HG03432 (cell line): ENCODE data around the gene ATP2A1.
A peak's percentile ranks its signal among the peaks of the same experiment; 100 is the strongest.
"Not testable (repeated sequence)": the region's sequence is repeated elsewhere in the genome, so short reads cannot be mapped to it uniquely, and the experiment has no call there.

Experiments used
- ATAC-seq: cut with Tn5 transposase; IDR thresholded peaks from one replicate; pipeline ENCODE4 v1.9.1; 2021; ENCODE audit warnings: mild to moderate bottlenecking, moderate library complexity; ENCODE audit not compliant: unreplicated experiment

ATP2A1 gene

DNA sequence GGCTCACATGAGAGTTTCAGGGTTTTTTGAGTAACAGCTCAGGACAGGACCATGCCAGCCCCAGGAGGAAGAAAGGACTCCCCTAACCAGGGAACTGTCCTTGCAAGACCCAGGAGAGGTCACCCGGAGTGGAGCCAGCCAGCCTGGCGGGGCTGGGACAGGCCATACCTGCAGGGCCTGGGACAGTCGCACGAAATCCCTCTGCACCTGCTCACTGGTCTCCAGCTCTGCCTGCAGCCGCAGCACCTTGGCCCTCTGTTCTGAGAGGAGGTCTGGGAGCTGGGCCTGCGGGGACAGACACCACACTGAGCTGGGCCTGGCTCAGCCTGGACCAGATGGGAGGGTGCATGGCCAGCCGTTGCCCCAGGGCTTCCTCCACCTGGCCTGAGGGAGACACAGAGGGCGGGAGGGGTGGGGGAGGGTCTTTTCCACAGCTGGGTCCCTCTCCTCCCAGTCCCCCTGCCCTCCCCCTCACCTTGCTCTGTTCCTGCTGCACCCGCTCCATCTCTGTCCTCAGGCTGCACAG lies 27.0 kb downstream of the ATP2A1 start:
- ATAC-seq = no peak

DNA sequence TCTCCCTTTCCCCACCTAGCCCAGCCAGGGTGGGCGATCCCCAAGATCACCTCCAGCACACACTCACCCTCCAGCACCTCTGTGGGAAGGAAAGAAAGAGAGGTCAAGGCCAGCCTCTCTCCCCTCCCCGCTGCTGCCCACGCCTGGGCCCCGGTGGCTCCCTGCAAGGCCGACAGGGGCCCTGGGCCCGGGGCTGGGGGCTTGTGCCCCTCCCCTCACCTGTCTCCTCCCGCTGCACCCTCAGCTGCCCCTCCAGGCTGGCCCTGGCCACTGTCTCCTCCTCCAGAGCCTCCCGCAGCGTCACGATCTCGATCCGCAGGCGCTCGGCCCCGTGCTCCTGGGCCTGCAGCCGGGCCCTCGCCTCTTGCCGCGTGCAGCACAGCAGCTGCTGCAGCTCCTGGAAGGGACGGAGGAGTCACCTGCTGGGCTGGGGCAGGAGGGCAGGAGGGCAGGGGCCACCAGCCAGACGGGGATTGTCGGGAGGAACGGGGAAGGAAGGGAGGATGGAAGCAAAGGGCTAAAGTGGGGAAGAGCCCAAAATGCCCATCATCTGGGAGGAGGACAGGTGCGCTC lies 27.6 kb downstream of the ATP2A1 start:
- ATAC-seq = no peak

DNA sequence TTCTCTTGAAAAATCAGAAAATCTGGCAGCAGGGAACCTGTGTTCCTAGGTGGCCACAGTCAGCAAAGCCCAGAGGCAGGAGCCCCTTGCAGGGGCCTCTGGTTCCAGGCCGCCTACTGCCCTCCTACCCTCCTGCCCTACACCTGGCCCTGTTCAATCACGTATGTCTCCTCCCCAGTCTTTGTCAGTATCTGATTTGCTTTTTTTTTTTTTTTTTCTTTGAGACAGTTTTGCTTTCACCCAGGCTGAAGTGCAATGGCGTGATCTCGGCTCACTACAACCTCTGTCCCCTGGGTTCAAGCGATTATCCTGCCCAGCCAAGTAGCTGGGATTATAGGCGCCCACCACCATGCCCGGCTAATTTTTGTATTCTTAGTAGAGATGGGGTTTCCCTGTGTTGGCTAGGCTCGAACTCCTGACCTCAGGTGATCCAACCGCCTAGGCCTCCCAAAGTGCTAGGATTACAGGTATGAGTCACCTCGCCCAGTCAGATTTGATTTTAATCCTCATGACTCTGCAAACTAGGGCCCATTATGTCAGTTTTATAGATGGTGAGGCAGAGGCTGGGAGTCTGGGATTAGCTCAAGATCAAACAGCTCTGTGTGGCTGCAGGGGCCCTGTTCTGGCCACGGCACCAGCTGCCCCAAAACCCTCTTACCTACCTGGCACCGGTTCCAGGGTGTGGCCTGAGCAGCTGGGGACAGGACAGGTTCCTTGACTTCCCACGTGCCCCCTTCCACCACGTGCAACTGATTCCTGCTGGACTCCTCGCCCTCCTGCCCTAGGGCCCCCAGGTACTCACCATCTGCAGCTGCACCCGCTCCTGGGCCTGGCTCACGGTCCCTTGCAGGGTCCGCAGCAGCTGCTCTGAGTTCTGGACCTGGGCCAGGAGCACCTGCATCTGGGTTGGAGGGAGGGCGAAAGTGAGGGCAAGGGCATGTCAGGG lies 32.1 kb downstream of the ATP2A1 start:
- no peak for ATAC-seq

DNA sequence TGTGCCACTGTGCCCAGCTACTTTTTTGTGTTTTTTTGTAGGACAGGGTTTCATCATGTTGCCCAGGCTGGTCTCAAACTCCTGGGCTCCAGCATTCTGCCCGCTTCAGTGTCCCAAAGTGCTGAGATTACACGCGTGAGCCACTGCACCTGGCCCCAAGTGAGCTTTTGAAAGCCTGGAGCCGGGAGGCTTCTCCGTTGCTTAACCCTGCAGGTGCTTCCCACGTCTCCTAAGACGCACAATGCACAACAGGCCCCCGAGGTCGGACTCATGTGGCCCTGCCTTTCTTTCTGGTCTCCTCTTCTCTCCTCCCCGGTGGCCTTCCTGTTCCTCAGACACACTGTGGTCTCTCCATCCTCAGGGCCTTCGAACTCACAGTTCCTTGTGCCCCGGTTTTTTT lies 34.3 kb downstream of the ATP2A1 start:
- no peak for ATAC-seq

DNA sequence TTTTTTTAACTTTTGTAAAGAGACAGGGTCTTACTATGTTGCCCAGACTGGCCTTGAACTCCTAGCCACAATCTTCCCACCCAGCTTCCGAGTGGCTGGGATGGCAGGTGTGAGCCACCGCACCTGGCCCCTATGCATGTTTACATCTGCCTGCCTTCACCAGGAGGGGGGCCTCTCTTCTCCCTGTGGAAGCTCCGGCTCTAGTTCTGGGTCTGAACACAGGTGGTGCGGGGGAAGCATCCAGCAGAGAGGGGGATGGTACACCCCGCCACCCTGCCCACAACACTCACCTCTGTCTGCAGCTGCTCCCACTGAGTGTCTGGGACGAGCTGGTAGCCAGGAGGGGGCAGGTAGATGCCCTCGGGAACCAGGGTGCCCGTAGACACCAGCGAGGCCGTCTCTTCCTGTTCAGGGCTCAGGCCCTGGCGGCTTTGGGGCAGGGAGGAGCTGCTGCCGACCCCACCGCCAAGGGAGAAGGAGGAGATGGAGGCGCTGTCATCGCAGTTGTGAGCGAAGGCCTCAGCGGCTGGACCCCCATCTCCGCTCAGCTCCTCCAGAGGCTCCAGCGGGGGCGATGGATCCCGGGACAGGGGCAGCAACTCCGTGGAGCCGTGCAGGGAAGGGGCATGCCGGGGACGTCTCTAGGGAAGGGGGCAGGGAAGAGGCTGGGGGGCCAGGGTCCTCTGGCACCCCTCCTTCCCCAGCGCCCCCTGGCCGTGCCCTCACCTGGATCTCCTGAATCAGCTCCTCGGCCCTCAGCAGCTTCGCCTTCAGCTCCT lies 35.8 kb downstream of the ATP2A1 start:
- ATAC-seq = no peak

DNA sequence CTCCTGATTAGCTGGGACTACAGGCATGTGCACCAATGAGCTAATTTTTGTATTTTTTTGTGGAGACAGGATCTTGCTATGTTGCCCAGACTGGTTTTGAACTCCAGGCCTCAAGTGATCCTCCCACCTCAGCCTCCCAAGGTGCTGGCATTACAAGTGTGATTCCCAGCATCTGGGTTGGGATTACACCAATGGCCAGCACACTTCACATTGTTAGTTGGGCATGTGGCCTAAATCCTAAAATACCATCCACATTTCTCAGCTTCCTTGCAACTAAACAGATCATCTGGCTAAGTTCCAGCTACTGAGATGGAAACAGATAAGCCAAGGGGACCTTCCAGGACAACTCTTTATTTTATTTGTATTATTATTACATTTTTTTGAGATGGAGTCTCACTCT lies 36.9 kb downstream of the ATP2A1 start:
- ATAC-seq = no peak

DNA sequence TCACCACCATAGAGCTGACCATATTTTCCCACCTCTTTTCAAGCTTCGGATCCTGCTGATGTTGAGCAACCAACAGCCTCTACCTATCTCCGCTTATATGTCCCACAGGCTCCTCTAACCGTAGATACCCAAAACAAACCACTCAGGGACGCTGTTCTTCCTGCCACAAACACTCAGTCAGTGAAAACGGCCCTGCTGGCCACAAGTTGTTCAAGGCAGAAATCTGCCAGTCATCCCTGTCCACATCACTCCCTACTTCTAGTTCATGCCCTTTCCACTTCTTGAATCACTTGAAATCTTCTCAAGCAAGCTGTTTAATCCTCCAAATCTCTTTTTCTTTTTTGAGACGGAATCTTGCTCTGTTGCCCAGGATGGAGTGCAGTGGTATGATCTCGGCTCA lies 38.8 kb downstream of the ATP2A1 start:
- ATAC-seq = no peak

DNA sequence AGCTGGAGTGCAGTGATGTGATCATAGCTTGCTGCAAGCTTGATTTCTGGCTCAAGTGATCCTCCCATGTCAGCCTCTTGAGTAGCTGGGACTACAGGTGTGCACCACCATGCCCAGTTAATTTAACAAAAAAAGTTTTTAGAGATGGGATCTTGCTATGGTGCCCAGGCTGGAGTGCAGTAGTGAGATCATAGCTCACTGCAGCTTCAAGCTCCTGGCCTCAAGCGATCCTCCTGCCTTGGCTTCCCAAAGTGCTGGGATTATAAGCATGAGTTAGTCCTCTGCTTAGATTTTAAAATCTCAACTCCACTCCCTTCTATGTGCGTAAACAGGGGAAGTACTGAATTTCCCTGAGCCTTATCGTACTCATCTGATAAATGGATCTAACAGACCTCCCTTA lies 40.4 kb downstream of the ATP2A1 start:
- ATAC-seq = no peak

DNA sequence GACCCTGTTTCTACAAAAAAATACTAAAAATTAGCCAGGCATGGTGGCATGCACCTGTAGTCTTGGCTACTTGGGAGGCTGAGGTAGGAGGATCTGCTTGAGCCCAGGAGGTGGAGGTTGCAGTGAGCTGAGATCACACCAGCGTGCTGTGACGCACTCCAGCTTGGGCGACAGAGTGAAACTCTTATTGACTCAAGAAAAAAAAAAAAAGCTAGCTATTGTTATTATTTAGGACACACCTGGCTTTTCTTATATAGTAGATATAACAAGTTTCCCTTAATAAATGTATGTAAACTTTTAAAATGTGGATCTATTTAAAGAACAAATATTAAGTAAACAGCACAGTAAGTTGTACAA lies 44.9 kb downstream of the ATP2A1 start:
- ATAC-seq = no peak

DNA sequence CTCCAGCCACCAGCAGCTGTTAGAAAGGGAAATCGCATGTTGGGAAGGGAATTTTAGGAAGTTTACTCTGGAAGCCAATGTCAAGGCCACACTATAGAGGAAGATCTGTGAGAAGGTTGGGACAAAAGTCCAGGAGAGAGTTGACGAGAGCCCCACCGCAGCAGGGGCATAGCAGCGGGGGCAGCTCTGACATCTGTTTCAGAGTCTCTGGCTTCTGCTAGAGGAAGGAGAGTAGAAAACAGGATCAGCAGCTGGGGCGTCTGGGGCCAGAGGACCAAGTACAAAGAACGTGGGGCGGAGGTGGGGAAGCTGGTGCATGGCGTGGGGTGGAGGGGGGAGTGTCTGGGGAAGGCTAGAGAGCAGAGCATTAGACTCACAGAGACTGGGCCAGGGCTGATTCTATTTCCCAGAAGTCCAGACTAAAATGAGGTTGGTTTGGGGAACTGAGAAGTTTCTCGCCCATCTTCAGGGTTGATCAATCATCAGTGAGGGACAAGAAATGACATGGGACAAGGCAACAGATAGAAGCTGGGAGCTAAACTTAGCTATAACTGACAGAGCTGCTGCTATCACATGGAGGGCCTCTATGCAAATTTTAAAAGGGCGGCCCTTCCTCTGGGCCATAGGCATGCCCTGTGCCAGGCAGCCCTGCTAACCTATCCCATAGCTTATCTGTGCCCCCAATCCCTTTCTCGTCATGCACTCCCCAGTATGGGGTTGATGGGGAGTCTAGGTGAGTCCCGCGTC lies 45.5 kb downstream of the ATP2A1 start:
- ATAC-seq = peak; percentile 56

DNA sequence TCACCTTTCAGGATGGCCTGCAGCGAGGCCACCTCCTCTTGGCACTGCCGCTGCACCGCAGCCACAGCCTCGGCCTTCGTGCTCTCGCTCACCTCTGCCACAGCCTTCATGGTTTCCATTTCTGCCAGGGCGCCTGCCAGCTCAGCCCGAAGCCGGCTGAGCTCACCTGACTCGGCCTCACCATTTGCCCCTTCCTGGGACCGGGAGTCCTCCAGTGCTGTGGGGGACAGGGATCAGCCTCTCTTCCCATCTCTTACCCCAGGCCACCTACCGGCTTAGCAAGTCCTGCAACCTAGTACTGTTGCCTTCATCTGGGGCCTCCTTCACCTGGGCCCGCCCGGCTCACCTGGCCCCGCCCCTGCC lies 46.1 kb downstream of the ATP2A1 start:
- no peak for ATAC-seq

DNA sequence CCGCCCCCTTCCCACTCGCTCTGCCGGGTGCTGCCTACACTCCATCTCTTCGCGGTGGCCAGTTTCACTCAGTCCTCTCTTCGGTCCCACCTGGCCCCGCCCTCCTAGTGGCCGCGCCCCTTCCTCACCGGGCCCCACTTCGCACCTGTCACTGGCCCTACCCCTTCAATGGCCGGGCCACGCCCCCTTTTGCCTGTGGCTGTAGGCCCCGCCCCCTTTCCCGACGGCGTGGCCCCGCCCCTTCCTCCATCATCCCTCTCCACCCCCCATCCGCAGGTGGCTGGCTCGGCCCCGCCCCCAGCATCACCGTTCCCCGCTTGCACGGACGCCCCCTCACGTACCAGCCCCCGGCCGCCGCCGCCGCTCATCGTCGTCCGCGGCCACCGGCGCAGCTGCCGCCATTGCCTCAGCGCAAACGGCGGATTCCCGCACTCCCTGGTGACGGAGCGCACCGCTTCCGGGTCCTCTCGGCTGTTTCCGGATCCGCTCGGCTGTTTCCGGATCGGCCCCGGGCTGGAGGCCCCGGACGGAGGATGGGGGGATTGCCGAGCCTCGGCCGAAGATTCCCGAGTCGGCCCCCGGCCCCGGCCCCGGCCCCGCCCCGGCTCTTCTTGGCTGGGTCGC lies 46.6 kb downstream of the ATP2A1 start, which contains the start of gene RABEP2:
Gene RABEP2 (minus strand): TSS at position 477 of the 624 bp plus-strand sequence. CDS start 75 bp downstream, at position 402.
- peak; percentile 64 for ATAC-seq

DNA sequence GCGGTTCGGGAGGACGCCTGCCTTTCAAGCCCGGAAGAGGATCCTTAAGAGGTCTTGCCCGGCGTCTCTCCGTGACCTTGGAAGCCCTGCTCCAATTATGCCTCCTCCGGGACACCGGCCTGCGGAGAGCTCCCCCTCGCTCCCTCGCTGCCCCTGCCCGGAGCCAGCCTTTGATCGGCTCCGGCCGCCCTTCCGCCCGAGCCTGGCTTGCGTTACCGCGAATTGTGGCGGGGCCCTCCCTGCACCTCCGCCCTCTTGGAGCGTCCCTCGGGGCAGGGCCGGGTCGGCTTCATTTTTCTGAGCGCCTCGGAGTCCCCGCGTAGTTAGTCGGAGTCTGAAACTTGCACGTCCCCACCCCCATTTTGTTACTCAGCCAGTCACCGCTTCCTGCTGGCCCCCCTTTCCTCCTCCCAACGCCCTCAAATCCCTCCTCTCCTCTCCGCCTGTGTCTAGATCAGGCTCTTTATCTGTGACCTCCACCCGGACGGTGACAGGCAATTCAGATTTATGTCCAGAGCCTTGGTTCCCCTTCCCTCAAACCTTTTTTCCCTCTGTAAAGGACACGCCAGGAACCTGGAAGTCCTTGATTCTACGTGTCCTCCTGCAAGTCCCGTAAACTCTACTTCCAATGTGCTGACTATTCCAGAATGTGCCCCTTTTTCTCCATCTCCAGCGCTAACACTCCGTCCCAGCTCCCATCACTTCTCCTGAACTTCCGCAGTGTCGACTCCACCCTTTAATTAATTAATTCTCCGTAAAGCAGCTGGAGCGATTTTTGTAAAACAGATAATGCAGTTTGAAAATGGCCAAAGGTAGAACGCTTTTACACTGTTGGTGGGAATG lies 47.3 kb downstream of the ATP2A1 start:
- peak; percentile 39 for ATAC-seq

DNA sequence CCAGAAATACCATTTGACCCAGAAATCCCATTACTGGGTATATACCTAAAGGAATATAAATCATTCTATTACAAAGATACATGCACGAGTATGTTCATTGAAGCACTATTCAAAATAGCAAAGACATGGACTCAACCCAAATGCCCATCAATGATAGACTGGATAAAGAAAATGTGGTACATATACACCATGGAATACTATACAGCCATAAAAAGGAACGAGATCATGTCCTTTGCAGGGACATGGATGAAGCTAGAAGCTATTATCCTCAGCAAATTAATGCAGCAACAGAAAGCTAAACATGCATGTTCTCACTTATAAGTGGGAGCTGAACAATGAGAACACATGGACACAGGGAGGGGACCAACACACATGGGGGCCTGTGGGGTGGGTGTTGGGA lies 48.0 kb downstream of the ATP2A1 start:
- ATAC-seq = not testable (repeated sequence)

DNA sequence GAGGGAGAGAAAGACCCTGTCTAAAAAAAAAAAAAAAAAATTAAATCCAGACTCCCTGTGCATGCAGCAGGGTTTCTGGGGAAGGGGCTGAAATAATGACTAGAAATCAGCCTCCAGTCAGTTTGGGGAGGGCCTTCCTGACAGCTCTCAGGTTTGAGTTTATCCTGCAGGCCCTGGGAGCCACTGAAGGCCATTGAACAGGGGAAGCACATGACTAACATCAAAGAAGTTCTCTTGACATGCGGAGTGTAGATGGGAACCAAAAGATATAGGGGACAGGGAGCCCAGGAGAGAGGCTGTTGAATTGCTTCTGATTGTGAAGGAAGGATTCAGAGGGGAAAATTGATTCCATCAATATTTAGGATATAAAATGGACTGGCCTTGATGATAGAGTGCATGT lies 49.5 kb downstream of the ATP2A1 start:
- ATAC-seq = no peak

DNA sequence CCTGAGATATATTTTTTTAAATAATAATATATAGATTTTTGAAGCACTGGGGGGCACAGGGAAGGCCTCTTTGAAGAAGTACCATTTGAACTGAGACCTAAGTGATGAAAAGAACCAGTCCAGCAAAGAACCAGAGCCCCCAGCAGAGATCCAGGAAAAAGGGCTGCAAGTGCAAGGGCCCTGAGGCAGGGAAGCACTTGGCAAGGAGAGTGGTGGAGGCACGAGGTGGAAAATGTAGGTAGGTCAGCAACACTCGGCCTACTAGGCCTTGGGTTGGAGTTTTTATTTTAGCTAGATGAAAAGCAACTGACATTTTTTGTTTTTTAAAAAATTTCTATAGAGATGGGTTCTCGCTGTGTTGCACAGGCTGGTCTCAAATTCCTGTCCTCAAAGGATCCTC lies 51.9 kb downstream of the ATP2A1 start:
- no peak for ATAC-seq

DNA sequence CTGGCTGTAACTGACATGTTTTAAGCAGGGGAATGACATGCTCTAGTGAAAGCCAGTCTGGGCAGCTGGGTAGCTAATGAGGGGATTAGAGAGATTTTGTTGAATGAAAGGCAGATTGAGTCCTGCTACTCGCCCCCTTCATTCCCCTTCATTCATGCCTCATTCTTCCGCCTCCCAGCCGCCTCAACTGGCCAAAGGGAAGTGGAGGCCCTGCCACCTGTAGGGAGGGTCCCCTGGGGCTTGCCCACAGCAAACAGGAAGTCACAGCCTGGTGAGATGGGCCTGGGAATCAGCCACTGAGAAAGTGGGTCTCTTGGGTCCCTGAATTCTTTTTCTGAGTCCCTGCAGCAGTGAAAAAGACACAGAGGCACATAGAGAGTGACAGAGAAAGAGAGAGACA lies 52.4 kb downstream of the ATP2A1 start:
- no peak for ATAC-seq

DNA sequence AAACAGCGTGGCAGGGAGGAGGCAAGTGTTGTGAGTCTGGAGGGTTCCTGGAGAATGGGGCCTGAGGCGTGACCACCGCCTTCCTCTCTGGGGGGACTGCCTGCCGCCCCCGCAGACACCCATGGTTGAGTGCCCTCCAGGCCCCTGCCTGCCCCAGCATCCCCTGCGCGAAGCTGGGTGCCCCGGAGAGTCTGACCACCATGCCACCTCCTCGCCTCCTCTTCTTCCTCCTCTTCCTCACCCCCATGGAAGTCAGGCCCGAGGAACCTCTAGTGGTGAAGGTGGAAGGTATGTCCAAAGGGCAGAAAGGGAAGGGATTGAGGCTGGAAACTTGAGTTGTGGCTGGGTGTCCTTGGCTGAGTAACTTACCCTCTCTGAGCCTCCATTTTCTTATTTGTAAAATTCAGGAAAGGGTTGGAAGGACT lies 53.5 kb downstream of the ATP2A1 start, which contains the start of gene CD19:
Gene CD19 (plus strand): TSS at position 171 of the 425 bp plus-strand sequence. CDS start 30 bp downstream, at position 201.
- no peak for ATAC-seq
